H9 (cell line): ENCODE measurements around the gene NFYB. TPM values are rescaled to one million over a fixed set of nuclear protein-coding genes. Genes with fewer than 3 reads are reported as not detected.

ENCODE experiments used
- DNase-seq: peaks from one replicate; pipeline ENCODE4 v3.0.0-alpha.2; 2017
- H2AFZ ChIP-seq: one replicate; pipeline ENCODE4 v1.6.1; 2013; ENCODE audit warnings: mild to moderate bottlenecking, low read length, control low read depth, moderate library complexity
- H2AK5ac ChIP-seq: 2 replicates; pipeline ENCODE4 v1.6.1; 2013; ENCODE audit warnings: low read length, control low read depth, mixed read lengths; ENCODE audit not compliant: insufficient read length
- H2BK120ac ChIP-seq: one replicate; pipeline ENCODE4 v1.6.1; 2013; ENCODE audit warnings: low read depth, mild to moderate bottlenecking, low read length, control low read depth, inconsistent platforms; ENCODE audit not compliant: poor library complexity, severe bottlenecking
- H2BK12ac ChIP-seq: 2 replicates; pipeline ENCODE4 v1.6.1; 2013; ENCODE audit warnings: low read length, control low read depth, mixed read lengths, low read depth; ENCODE audit not compliant: insufficient read length
- H2BK15ac ChIP-seq: 2 replicates; pipeline ENCODE4 v1.6.1; 2013; ENCODE audit warnings: low read depth, low read length, control low read depth
- H2BK20ac ChIP-seq: one replicate; pipeline ENCODE4 v1.6.1; 2013; ENCODE audit warnings: low read depth, mild to moderate bottlenecking, low read length, control low read depth, inconsistent platforms; ENCODE audit not compliant: poor library complexity, severe bottlenecking
- H2BK5ac ChIP-seq: 2 replicates; pipeline ENCODE4 v1.6.1; 2013; ENCODE audit warnings: low read length, control low read depth, mixed read lengths; ENCODE audit not compliant: insufficient read length
- H3K14ac ChIP-seq: 2 replicates; pipeline ENCODE4 v1.6.1; 2013; ENCODE audit warnings: low read length, control low read depth; ENCODE audit not compliant: insufficient read depth
- H3K18ac ChIP-seq: 2 replicates; pipeline ENCODE4 v1.6.1; 2013; ENCODE audit warnings: low read depth, mild to moderate bottlenecking, mixed read lengths, low read length, control low read depth; ENCODE audit not compliant: insufficient read length
- H3K23ac ChIP-seq: 2 replicates; pipeline ENCODE4 v1.6.1; 2013; ENCODE audit warnings: low read length, control low read depth, mixed read lengths, low read depth; ENCODE audit not compliant: insufficient read length
- H3K23me2 ChIP-seq: 2 replicates; pipeline ENCODE4 v1.6.1; 2013; ENCODE audit warnings: low read depth, mild to moderate bottlenecking, mixed read lengths, low read length, control low read depth; ENCODE audit not compliant: insufficient read length, poor library complexity, severe bottlenecking
- H3K27ac ChIP-seq: 2 replicates; pipeline ENCODE4 v1.5.1; 2013; ENCODE audit warnings: low read length, control low read depth, mixed read lengths, low read depth; ENCODE audit not compliant: insufficient read length
- H3K27me3 ChIP-seq: 2 replicates; pipeline ENCODE4 v1.6.1; 2013; ENCODE audit warnings: low read length, control low read depth, inconsistent platforms; ENCODE audit not compliant: insufficient read depth
- H3K4ac ChIP-seq: 2 replicates; pipeline ENCODE4 v1.6.1; 2013; ENCODE audit warnings: low read depth, mild to moderate bottlenecking, control low read depth, inconsistent platforms, low read length, moderate library complexity
- H3K4me1 ChIP-seq: 2 replicates; pipeline ENCODE4 v1.6.1; 2013; ENCODE audit warnings: low read length, control low read depth, inconsistent platforms; ENCODE audit not compliant: insufficient read depth
- H3K4me2 ChIP-seq: 2 replicates; pipeline ENCODE4 v1.6.1; 2013; ENCODE audit warnings: low read length, control low read depth, mixed read lengths; ENCODE audit not compliant: insufficient read length, insufficient read depth
- H3K56ac ChIP-seq: 2 replicates; pipeline ENCODE4 v1.6.1; 2013; ENCODE audit warnings: low read depth, mild to moderate bottlenecking, mixed read lengths, low read length, control low read depth; ENCODE audit not compliant: insufficient read length
- H3K79me1 ChIP-seq: 2 replicates; pipeline ENCODE4 v1.6.1; 2013; ENCODE audit warnings: low read depth, mild to moderate bottlenecking, moderate library complexity, low read length, control low read depth, inconsistent platforms; ENCODE audit not compliant: insufficient read depth, poor library complexity, severe bottlenecking
- H3K79me2 ChIP-seq: 2 replicates; pipeline ENCODE4 v1.6.1; 2013; ENCODE audit warnings: low read length, control low read depth, inconsistent platforms; ENCODE audit not compliant: insufficient read depth
- H3K9ac ChIP-seq: 2 replicates; pipeline ENCODE4 v1.6.1; 2013; ENCODE audit warnings: low read length, control low read depth, mixed read lengths; ENCODE audit not compliant: insufficient read length; ENCODE audit errors: extremely low read depth
- H3K9me3 ChIP-seq: one replicate; pipeline ENCODE4 v1.6.1; 2013; ENCODE audit warnings: low read depth, low read length, inconsistent platforms; ENCODE audit not compliant: control insufficient read depth
- H3T11ph ChIP-seq: one replicate; pipeline ENCODE4 v1.6.1; 2013; ENCODE audit warnings: mild to moderate bottlenecking, low read length, control low read depth, inconsistent platforms
- H4K20me1 ChIP-seq: one replicate; pipeline ENCODE4 v1.6.1; 2013; ENCODE audit not compliant: control insufficient read depth, insufficient read length, insufficient read depth
- H4K5ac ChIP-seq: 2 replicates; pipeline ENCODE4 v1.6.1; 2013; ENCODE audit warnings: low read depth, mild to moderate bottlenecking, mixed read lengths, low read length, control low read depth; ENCODE audit not compliant: insufficient read length
- H4K8ac ChIP-seq: replicated peaks from 2 replicates; pipeline ENCODE4 v1.6.1; 2013; ENCODE audit warnings: low read length, control low read depth, mixed read lengths, low read depth; ENCODE audit not compliant: insufficient read length
- H4K91ac ChIP-seq: 2 replicates; pipeline ENCODE4 v1.6.1; 2013; ENCODE audit warnings: low read depth, mild to moderate bottlenecking, moderate library complexity, mixed read lengths, low read length, control low read depth; ENCODE audit not compliant: insufficient read length
- H3K27ac Mint-ChIP-seq, 3 experiments: 2 replicates in 2 of 3; 3 replicates in 1 of 3; pipeline ENCODE4 v1.8.0; 2020 to 2021; ENCODE audit warnings: mixed read lengths in 3 of 3, mild to moderate bottlenecking in 1 of 3, moderate library complexity in 1 of 3
- H3K27me3 Mint-ChIP-seq: 2 replicates; pipeline ENCODE4 v1.8.0; 2021; ENCODE audit warnings: low read depth, mild to moderate bottlenecking, moderate library complexity, mixed read lengths
- H3K36me3 Mint-ChIP-seq, 3 experiments: 2 replicates in 2 of 3; 3 replicates in 1 of 3; pipeline ENCODE4 v1.8.0; 2020 to 2021; ENCODE audit warnings: low read depth in 3 of 3, mixed read lengths in 3 of 3; ENCODE audit not compliant: insufficient read depth in 1 of 3
- H3K4me1 Mint-ChIP-seq, 2 experiments: 2 replicates each; pipeline ENCODE4 v1.8.0; 2020; ENCODE audit warnings: mixed read lengths in 2 of 2
- H3K4me3 Mint-ChIP-seq, 2 experiments: 2 replicates in 1 of 2; 3 replicates in 1 of 2; pipeline ENCODE4 v1.8.0; 2020 to 2021; ENCODE audit warnings: mild to moderate bottlenecking in 2 of 2, mixed read lengths in 2 of 2, moderate library complexity in 1 of 2
- H3K9me3 Mint-ChIP-seq, 2 experiments: 2 replicates in 1 of 2; 3 replicates in 1 of 2; pipeline ENCODE4 v1.8.0; 2020; ENCODE audit warnings: mild to moderate bottlenecking in 2 of 2, mixed read lengths in 2 of 2, moderate library complexity in 1 of 2
- WGBS: extraction: QIAGEN DNeasy Blood & Tissue Kit; methylation state at CpG from one replicate; pipeline ENCODE4 v1.1.7; 2013; ENCODE audit warnings: missing lambda C conversion rate, low lambda C conversion rate, mixed read lengths; ENCODE audit not compliant: insufficient read length; ENCODE audit errors: extremely low coverage; 5-methylcytosine and 5-hydroxymethylcytosine counted together
- total RNA-seq: library from RNA; stranded (reverse); gene quantifications from 2 replicates; pipeline ENCODE4 v1.2.1, GENCODE V29; 2021
- TF ChIP-seq, protein P1 (sequence below): fragments of 200-600 bp; sonication (generic); conservative IDR thresholded peaks from 3 replicates; pipeline ENCODE4 v1.8.0; 2021; ENCODE audit warnings: antibody characterized with exemption, mild to moderate bottlenecking

The NFYB gene
- total RNA-seq, 1 experiment from 2014 or later, result 52.5 TPM

DNA sequence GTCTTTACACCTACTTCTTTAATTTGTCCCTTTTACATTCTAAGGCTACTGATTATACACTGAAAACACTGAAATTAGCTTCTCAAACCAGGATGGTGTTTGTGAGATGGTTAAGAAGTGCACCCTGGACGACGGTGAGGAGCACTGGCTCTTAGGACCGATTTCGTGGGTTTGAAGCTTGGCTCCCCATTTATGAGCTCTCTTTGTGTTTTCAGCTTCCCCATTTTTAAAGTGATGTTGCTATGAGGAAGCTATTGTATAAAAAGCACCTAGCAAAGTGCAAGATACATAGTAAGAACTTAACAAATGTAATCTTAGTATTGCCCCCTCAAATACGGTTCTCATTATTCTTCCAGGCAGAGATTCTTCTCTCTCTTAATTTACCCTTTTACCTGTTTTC is 4.7 kb downstream of the NFYB start:
- Histone ChIP-seq H3K18ac (no peak overlapping the region), H3K9me3 (no peaks in the 10 kb centered on the region), H3K79me1 (peaks cover 4% of the 10 kb centered on the region), H4K91ac (no peak overlapping the region), H3K9ac (no peak overlapping the region), H3K23ac (no peak overlapping the region), H3K27ac (no peak overlapping the region), H3K14ac (no peak overlapping the region), H3K27me3 (no peaks in the 10 kb centered on the region), H3K4ac (no peak overlapping the region), H3K79me2 (peaks cover 14% of the 10 kb centered on the region; the same call in 1 of the 2 replicates), H2BK5ac (no peak overlapping the region), H2AFZ (no peak overlapping the region), H2BK20ac (no peak overlapping the region), H3K23me2 (peaks cover 8% of the 10 kb centered on the region), H2BK12ac (no peak overlapping the region), H2BK15ac (no peak overlapping the region), H4K20me1 (no peaks in the 10 kb centered on the region), H3T11ph (no peak overlapping the region), H4K8ac (no peak overlapping the region), H3K56ac (no peak overlapping the region), H2BK120ac (no peak overlapping the region), H3K4me1 (no peaks in the 10 kb centered on the region; the same call in 1 of the 2 replicates), H2AK5ac (no peak overlapping the region), H3K4me2 (no peak overlapping the region), H4K5ac (no peak overlapping the region)
- DNase-seq, result no peak
- TF ChIP-seq, protein P1, sequence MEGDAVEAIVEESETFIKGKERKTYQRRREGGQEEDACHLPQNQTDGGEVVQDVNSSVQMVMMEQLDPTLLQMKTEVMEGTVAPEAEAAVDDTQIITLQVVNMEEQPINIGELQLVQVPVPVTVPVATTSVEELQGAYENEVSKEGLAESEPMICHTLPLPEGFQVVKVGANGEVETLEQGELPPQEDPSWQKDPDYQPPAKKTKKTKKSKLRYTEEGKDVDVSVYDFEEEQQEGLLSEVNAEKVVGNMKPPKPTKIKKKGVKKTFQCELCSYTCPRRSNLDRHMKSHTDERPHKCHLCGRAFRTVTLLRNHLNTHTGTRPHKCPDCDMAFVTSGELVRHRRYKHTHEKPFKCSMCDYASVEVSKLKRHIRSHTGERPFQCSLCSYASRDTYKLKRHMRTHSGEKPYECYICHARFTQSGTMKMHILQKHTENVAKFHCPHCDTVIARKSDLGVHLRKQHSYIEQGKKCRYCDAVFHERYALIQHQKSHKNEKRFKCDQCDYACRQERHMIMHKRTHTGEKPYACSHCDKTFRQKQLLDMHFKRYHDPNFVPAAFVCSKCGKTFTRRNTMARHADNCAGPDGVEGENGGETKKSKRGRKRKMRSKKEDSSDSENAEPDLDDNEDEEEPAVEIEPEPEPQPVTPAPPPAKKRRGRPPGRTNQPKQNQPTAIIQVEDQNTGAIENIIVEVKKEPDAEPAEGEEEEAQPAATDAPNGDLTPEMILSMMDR, result no peak
- no peaks in the 10 kb centered on the region for H3K9me3 Mint-ChIP-seq
- H3K27ac Mint-ChIP-seq, result no peak overlapping the region
- H3K4me1 Mint-ChIP-seq, result peaks cover 21 to 29% of the 10 kb centered on the region in 2 experiments
- H3K4me3 Mint-ChIP-seq, result no peak overlapping the region
- no CpG with 5 or more reads among the region's 5 CpGs for WGBS
- peaks cover 7 to 36% (median 26%) of the 10 kb centered on the region in 3 experiments; a peak in 6 of 7 replicates for H3K36me3 Mint-ChIP-seq
- H3K27me3 Mint-ChIP-seq, result no peaks in the 10 kb centered on the region
